UCSD-AML1 (cell line): ENCODE results near the gene CBLN1.

Experiments used
- DNase-seq: peaks from one replicate; lab custom pipeline; 2025; ENCODE audit not compliant: unreplicated experiment; lab: John Stamatoyannopoulos, UW

Gene CBLN1

DNA sequence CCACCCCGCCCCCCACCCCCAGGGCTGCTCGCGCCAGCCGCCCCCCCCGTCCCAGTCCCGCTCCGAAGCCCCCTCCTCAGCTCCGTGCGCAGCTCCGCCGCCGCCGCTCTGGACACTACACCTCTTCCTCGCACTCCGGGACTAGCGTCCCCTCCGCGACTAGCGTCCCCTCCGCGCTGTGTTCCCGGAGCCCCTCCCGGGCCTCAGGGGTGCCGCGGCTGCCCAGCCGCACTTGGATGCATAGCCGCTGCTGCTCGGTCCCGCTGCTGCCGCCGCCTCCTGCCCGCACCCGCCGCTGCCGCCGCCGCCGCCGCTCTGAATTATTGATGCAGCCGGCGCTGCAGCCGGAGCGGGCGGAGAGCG lies at the start of gene CBLN1:
CBLN1 (minus strand) TSS at position 359 of the 363 bp plus-strand sequence. CDS start 373 bp downstream, outside the sequence.
- DNase-seq: no peak

DNA sequence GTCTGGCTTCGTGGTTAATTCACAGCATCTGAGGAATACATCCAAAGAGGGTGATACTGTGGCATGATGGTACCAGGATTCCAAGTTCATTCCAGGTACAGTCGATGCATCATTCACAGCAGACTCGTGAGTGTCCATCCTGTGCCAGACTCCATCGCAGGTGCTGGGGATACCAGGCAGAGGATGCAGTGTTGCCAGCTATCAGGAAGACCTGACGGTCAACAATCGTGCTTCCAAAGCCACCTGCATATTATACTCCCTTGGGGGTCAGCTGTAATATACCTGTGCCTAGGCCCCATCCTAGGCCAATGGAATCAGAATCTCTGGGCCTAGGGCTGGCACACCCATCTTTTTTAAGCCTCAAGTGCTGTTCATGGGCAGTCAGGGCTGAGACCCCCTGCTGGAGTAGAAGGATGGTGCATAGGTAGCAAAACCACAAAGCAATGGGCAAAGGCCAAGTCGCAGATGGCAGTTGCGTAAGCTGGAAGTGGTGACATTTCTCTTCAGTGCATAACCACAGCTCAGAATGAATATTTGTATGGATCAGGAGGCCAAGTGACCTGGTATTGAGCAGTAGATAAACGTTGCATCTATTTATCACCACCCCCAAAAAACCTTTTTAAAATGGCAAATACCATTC lies 49.0 kb upstream of the CBLN1 start:
- DNase-seq: no peak

DNA sequence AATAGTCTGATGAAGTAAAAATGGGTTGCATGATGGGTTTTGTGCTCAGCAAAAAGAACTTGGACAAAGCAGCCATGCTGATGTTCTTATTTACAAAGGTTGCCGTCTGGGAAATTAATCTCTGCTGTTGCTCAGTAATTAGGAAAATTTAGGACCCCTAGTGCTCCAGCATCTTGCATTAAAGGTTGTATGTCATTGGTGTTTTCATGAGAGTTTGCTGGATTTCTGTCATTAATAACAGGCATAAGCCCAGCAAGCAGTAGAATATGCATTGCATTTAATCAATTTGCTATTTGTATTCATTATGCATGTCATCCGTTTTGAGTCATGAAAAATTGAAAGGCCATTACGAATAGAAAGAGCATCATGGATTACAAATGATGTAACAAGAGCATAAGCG lies 46.7 kb upstream of the CBLN1 start:
- no peak for DNase-seq

DNA sequence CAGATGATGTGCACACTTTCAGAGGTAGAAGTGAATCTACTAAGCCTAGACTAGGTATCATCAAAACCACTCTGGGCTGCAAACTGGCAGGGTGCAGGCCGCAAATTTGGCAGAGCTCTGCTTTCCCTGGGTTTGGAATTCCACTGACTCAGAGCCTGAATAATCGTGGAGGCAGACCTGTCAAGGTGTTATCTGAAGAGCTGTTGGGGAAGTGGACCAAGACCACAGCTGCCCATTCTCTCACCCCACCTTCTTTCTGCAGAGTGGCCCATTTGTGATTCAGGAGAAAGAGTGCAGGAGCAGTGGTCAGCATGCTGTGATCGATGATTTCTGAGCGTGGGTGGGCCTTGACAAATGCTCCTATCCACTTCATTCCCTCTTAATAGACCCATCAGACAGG lies 45.8 kb upstream of the CBLN1 start:
- DNase-seq: no peak

DNA sequence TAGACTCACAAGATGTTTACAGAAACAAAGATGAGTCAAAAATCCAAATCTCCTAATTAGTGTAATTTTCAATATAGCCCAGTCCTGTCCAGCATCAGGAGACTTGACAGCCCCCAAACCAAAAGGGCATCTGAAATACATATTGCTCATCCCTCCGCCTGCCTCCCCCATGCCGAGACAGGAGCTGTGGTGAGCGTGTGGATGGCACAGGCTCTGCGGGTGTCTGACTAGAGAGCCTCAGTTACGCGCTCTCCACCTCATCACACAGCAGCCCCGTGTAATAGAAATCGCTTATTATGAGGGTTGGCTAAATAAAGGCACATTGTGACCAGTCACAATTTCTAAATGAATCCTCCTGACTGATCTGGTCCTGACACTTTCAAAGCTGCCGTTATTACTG lies 43.1 kb upstream of the CBLN1 start:
- DNase-seq: no peak

DNA sequence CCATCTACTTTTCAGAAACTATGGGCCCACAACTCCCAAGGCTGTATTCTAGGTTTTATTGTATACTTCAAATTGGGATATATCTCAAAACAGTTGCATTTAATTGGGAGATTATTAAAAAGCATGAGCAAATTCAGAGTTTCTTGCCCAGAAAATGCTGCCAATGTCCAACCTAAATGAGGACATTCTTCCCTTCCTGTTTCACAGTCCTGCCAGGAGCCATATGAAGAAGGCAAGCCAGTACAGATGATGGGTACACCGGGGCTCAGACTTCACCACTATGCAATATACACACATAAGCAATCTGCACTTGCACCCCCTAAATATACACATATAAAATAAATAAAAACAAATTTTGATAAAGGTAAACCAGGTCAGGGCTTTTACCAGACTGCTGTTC lies 34.0 kb upstream of the CBLN1 start:
- DNase-seq: no peak

DNA sequence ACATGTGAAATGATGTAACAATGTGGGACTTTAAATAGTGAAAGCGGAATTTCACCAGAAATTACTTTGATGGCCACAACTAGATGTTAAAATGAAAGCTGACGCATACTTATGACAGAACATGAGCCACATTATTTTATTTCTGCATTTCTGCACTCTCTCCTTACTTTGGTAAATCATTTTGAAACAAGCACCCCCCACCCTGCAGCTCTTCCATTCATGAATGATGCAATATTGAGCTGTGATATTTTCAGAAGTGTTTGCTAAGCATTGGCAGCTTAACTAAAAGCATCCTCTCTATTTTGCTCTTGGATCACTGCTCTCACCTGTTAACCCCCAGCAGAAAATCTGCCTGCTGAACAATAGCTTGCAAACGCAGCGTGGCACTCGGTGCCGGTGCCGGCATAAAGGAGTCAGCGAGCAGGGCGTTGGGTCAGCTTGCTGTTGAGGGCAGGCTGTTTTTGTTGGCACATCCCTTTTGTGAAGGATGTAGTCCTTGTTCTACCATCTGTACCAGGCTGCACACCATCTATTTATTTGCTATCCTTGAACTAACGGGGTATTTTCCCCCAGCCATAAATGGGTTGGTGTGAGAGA lies 30.8 kb upstream of the CBLN1 start:
- no peak for DNase-seq

DNA sequence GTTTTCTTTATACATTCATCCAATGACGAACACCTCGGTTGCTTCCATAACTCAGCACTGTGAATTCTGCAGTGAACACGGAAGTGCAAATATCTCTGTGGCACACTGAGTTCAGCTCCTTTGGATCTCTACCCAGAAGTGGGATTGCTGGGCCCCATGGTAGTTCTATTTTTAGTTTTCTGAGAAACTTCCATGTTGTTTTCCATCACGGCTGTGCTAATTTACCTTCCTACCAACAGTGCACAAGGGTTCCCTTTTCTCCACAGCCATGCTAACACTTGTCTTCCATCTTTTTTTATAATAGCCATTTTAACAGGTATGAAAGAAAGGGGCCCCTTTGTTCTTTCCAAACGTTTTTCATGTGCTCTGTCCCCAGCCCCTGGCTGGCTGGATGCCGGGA lies 30.2 kb upstream of the CBLN1 start:
- no peak for DNase-seq

DNA sequence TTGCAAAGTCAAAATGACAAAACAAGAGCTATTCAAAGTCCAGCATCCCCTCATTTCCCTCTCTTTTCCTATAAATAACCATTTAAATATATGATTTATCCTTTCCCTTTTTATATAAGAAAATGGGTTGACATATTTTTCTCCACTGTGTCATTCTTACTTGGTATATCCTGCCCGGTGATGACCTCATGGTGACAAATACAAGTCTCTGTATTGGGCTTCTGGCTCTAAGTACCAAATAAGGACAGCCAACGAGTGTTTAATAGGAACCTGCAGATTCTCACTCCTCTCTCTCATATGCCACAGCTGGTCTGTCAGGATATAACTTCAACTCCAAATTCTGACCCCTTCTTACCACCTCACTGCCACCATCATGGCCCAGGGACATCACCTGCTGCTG lies 25.5 kb upstream of the CBLN1 start:
- no peak for DNase-seq

DNA sequence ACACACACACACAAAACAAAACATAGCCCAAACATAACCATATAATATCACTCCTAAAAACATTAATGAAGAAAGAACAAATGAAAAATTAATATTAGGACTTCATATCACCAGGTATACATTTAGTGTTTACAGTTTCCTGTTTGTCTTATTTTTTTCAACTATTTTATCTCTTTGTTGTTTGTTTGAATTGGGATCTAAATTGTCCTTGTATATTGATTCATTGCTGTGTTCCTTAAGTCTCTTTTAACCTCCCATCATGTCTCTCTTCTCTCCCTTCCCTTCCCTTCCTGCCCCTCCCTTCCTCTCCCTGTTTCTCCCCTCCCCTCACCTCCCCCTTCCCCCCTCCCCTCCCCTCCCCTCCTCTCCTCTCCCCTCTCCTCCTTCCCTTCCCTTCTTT lies 23.8 kb upstream of the CBLN1 start:
- no peak for DNase-seq

DNA sequence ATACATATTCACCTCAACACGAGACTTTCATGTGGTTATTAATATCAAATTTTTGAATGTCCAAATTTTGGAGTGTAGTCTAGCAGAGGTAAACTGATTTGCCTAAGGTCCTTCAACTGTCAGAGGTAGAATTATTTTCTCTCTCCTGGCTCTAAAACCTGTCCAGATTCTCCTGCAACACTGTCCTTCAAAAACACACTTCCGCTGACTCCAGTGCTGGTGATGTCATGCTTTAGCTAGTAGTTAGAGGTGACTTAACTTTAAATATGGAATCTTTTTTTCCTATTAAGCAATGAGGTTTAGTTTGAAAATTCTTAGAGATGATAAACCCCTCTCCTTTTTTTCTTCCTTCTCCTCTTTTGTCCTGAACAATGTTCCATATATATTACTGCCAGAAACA lies 10.8 kb upstream of the CBLN1 start:
- no peak for DNase-seq

DNA sequence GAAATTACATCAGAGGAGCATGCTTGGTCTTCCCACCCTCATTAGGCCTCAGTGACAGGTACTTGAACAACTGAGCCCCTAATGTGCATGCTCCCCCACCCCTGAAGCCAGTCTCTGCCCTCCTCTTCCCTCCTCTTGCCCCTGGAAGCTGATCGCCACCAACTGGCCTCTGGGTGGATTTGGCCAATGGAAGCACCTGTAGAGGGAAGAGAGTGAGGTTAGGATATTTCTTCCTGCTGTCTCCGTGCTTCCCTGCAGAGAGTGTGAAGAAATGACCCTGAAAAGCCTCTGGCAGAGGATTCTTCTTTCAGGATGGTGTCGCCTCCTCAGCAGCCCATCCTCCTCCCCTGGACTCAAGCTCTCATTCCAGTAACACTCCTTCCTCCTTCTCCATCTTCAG lies 5.9 kb upstream of the CBLN1 start:
- no peak for DNase-seq

DNA sequence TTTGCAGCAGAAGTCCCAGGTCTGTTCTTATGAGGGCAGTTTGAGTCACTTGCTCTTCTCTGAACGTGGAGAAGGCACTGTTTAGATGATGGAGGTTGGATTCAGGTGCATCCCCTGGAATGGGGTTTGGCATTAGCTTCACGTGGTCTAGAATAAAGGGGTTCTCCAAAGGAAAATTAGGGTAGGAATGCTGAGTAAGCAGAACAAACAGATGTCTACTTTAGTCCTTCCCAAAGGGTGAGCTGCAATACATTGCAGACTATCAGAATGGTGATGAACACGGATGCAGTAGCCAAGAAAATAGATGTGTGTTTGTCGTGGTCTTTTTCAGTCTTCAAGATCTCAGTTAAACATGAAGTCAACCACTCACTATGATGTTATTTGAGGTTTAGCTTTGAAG lies 3.3 kb upstream of the CBLN1 start:
- no peak for DNase-seq

DNA sequence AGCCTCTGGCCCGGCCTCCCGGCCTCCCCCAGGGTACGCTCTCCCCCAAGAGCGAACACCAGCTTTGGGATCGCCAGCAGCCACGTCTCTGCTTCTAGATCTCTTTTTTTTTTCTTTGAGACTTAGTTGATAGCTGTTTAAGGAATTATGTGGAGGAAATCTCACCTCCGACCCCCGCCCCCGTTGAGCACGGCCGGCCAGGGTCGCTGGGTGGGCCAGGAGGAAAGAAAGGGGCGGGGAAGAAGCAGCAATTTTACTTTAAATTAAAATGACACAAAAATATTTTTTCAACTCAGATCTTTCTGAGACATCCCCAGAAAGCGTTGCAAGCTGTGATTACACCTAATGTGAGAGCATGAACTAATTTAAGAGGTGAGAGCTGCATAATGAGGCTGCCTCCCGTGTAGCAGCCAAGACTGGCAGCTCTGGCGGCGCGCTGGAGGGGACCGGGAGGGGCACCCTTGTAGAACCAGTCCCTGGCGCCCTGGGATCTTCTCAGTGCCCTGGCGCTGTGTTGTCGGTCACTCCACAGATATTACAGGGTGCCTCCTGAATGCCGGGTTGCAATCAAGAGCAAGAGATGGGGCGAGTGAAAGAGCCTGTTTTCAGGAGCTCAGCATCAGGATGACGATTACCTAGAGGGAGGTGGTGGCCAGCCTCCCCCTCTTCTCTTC lies 1.9 kb upstream of the CBLN1 start:
- DNase-seq: no peak

DNA sequence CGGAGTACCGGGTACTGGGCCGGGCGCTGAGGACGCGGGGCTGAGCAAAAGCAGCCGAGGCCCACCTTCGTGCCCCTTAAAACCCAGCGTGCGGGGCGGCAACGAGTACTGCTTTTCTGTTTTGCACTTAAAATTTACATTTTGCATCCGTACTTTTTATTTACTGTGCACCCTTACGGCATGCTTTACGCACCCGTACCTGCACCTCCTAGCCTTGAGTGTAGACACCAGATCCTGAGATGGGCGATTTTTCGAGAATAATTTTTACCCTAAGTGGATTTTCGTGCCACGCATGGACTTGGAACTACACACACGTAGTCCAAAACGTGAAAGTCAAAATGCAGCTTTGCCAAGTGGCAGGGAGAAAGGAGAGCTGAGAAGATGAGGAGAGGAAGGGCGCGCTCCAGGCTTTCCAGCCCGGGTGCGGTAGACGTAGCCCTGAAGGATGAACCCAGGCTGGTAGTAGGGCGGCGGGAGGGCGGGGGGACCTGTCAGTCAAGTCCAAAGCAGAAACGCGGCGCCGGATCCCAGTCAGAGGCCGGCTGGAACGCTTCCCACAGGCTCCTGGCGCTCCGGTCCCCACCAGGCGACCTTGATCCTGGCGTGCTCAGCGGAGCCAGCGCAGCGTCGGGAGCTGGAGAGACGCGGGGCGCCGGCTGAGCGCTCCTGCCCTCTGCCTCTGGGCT lies 1.2 kb upstream of the CBLN1 start:
- DNase-seq: no peak

DNA sequence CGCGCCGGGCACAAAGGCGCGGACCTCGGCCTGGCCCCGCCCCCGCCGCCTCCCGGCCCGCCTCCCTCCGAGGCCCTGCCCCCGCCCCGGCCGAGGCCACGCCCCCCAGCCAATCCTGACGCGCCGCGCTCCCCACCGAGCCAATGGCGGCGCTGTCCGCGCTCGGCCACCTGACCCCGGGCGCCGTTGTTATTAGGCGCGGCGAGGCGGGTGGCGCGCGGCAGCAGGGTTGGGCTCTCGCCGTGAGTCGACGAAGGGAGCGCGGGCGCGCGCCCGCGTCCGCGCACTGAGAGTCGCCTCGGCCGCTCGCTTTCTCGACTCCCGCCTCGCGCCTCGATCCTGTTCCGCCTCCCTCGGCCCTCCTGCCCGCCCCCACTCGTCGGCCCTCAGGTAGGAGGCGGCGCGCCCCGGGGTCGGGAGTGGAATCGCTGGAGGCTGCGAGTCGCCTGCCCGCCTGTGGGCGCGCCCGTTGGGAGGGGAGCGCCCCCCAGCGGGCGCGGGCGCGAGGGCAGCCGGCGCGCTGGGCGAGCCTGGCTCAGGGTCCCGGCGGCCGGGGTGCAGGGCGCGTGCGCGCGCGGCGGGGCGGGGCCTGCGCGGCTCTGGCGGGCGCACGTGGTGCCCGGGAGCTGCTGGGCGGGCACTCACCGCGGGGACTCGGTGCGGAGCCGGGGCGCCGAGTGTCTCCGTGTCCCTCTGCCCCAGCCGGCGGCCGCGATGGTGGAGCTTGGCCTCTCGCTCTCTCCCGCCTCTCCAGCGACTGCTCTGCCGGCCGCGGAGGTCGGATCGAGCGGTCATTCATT lies 405 bp upstream of the CBLN1 start:
- DNase-seq: no peak

DNA sequence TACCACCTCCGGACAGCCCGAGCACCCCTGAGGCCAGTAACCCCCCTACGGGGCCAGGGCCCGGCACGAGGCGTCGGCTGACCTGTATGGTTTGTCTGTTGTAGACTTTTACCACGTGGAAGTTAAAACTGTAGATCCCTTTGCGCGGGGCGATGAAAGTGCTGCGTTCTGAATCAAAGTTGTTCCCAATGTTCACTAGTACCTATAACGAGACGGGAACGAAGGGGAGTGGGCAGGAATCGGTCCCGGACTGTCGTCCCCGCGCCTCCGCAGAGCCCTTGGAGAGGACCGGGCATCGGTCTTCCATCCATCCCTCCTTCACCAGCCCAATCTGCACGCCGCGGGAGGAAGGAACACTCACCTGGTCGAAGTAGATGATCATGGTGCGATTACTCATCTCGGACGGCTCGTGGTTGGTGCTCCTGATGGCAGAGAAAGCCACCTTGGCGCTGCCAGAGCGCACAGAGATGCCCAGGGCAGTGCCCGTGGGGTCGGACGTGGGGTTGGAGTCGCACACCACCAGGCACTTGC lies 732 bp downstream of the CBLN1 start:
- DNase-seq: no peak

DNA sequence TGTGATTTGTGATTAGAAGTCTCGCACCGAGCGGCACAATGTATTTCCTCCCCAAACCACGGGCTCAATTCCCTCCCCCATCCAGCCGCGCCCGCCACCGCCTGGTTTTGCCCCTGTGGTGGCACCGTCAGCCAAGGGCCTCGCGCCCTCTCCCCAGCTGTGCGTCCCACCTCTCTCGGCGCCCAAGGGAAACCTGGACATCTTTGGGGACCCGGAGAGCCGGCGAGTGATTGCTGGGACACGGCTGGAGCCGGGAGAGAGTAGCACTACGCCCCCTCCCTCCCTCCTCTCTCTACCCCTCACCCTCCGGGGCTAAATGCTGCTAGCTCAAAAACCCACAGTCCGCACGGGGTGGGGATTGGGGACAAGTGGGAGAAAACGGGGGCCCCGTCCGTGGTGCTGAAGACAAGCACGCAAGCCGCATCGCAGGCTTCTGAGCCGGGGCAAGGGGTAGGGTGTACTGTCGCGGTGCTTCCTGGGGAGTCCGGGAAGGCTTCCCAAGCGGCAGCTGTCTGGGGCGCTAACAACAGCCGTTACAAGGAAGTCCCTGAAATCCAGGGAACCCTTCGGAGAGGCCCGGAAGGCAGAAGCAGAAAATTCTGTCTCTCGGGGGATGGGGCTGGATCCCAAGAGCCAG lies 1.4 kb downstream of the CBLN1 start:
- no peak for DNase-seq

DNA sequence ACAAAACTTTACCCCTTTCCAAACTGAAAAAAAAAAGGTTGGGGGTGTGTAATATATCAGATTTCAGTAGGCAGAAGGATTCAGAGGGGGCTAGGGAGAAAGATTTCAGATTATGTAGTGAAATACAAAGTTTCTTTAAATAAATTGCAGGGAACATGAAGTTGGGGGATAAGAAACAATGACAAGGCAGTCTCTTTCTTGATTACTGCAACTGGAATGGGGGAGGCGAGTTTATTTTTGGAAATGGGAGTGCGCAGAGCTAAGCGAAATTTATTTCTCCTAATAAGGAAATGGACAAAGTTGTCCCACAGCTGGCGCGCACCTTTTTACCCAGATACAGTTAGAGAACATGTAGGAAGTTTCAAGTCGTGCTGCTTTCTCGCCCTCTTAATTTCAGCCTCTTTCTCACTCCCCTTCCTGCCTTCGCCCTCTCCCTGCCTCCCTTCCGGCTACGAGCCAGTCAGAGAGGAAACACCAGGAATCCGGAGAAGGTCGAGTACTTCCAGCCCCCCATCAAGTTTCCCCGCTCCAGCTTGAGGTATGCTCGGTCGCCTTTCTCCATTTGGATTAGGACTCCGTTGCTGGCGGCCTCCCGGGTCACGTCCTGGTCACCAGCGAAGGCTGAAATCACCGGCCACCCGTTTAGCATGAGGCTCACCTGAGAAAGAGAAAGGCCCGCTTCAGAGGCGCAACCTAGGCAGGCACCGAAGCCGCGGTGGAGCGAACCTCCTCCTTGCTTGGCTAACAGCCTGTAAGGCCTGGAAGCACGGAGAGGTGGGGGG lies 2.5 kb downstream of the CBLN1 start:
- no peak for DNase-seq

DNA sequence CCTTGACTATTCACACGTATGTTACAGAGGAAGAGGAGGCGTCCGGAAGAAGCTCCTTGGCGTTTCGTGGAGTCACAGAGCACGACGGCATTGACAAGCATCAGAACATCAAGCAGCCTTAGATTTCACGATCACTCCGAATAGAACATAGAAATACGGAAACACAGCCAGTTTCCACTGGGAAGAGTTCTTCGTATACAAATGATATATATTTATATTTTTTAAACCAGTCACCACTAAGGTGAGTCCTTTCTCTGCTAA lies 3.1 kb downstream of the CBLN1 start:
- no peak for DNase-seq
